ENCODE data around the gene UGT1A9. TPM values are rescaled to one million over a fixed set of nuclear protein-coding genes. Genes with fewer than 3 reads are reported as not detected.
"Not testable (repeated sequence)": the region's sequence is repeated elsewhere in the genome, so short reads cannot be mapped to it uniquely, and the experiment has no call there.

Gene UGT1A9
- total RNA-seq, 1 experiment from 2014 or later = 0.07 TPM

DNA sequence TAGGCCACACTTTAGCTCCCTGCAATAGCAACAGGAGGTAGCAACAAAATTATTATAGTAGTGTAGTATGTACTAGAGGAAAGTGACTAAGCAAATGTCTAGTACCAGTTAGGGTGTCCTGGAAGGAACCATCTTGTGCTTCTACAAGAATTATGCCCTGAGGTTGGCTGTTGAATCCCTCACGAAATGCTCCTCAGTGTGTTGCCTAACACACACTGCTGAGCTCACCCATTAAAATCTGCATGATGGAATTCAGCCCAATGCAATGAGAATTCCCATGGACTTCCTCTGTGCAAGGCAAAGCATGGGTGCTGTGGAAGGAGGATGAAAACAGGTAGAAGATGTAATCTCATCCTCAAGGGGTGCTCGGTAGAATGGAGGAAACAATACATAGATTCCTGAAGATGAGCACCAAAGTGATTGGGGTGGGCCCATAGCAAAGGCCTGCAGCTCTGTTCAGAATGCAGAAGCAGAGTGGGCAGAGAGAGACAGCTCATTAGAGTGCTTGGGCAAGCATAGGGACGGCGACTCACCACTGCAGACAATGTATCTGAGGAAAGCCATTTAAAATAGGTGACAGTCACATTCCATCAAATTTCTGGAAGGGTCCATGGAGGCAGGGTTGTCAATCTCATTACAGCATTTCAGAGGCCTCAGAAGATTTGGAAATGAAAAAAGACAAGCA lies 8.8 kb downstream of the UGT1A9 start:
- DNase-seq (ENCODE audit: low read depth) = no peak

DNA sequence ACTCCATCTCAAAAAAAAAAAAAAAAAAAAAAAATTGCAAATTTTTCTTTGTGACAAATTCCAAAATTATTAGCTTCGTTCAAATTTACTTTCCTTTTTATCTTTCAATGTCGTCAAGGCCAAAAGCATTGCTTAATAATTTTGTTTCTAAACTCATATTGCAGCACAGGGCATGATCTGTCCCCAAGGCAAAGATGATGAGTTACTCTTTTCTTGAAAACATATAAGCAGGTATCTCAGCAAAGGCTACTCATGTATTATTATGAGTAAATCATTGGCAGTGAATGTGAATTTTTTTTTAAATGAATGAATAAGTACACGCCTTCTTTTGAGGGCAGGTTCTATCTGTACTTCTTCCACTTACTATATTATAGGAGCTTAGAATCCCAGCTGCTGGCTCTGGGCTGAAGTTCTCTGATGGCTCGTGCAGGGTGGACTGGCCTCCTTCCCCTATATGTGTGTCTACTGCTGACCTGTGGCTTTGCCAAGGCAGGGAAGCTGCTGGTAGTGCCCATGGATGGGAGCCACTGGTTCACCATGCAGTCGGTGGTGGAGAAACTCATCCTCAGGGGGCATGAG lies 9.9 kb downstream of the UGT1A9 start, which contains the start of gene UGT1A7:
Gene UGT1A7 (plus strand): TSS at position 381 of the 579 bp plus-strand sequence. CDS start 37 bp downstream, at position 418.
- DNase-seq (ENCODE audit: low read depth) = no peak

DNA sequence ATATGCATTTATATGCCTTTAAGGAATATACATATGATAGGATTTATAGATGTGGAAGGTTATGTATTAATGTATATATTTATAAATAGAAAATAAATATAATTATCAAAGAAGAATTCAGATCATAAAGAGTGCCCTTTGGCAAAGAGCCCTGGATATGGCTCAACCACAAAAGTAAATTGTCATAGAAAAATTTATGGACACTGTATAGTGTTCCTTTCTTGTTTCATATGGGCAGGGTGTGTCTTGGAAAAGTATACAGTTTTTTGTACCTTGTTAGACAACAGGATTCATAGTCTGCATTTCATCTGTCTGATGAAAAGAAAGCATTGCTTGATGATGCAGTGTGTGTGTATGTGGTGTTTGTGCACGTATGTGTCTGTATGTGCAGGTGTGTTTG lies 12.9 kb downstream of the UGT1A9 start:
- no peak for DNase-seq (ENCODE audit: low read depth)

DNA sequence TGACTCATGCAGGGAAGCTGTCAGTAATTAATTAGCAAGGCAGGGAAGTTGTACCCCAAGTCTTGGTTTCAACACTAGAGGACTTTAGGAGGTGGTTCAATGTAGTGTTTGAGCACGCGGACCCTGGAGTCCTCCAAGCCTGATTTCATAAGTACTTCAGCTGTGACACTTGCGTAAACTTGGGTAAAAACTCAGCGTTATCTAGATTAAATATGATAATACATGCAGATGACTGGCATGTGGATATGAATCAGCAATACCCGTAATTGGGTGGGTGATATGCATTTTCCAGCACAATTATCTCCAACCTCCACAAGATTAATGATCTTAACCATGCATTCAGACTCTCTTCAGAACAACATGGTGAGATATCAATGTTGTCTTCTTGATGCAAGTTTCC lies 15.2 kb downstream of the UGT1A9 start:
- peak; percentile 15 for DNase-seq (ENCODE audit: low read depth)

DNA sequence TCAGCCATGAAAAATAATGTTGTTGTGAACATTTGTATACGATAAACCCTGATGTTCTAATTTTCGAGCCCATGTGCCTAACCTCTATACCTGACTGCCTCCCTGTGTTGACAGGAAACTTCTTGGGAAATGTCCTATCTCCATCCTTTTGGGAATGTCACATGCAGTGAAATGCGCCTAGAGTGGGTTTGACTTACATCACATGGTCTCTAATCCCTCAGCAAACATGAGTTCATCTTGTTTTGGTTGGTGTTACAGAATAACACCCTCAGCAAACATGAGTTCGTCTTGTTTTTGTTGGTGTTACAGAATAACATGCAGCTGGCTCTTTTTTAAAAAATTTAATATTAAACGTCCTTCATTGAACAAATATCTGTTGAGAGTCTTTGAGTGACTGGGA lies 16.6 kb downstream of the UGT1A9 start:
- no peak for DNase-seq (ENCODE audit: low read depth)

DNA sequence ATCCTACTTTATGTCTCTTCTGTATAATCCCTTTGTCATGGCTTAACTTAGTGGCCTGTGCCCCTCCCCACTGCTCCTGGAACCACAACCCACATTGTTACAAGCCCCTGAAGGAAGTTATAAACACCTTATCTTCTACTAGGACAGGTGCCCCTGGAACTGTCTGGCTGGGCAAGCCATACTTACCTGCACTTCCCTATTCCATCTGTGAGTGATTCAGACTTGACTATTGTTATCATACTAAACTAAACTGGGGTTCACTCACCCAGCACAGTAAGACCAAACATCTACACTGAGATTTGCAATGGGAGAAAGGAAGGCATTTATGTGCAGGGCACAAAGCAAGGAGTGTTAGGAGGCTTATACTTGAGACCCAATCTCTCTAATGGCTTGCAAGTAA lies 17.3 kb downstream of the UGT1A9 start:
- DNase-seq (ENCODE audit: low read depth) = no peak

DNA sequence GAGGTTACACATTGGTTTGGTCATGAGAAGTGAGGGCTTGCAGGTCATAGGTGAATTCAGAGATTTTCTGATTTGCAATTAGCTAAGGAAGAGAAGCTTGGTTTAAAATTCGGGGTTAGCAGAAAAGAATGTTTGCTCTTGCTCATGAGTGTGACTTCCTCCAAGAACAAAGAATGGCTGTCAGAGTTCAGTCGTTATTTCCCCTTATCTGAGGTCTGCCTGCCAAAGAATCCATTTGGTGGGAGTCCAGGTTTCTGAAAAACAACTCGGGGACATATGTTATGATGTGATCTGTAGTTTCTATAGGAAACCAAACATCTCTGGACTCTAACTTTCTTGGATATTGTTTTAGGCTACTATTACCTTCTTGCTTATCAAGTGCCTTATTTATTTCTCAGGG lies 17.8 kb downstream of the UGT1A9 start:
- no peak for DNase-seq (ENCODE audit: low read depth)

DNA sequence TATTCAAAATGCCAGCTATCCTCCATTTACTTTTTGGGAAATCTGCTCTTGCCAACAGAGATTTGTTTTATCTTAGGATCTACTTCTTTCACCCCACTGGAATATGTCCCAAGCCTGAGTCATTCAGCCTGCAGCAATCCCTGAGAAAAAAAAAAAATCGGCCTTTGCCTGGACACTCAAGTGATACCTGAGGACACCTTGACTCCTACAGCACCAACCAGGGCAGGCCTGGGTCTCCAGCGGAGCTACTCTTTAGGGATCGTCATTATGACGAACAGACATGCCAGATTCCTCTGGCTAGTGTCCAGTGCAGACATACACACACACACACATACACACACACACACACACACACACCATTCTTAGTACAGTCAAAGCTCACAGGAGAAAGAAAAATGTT lies 18.7 kb downstream of the UGT1A9 start:
- DNase-seq (ENCODE audit: low read depth) = peak; percentile 86

DNA sequence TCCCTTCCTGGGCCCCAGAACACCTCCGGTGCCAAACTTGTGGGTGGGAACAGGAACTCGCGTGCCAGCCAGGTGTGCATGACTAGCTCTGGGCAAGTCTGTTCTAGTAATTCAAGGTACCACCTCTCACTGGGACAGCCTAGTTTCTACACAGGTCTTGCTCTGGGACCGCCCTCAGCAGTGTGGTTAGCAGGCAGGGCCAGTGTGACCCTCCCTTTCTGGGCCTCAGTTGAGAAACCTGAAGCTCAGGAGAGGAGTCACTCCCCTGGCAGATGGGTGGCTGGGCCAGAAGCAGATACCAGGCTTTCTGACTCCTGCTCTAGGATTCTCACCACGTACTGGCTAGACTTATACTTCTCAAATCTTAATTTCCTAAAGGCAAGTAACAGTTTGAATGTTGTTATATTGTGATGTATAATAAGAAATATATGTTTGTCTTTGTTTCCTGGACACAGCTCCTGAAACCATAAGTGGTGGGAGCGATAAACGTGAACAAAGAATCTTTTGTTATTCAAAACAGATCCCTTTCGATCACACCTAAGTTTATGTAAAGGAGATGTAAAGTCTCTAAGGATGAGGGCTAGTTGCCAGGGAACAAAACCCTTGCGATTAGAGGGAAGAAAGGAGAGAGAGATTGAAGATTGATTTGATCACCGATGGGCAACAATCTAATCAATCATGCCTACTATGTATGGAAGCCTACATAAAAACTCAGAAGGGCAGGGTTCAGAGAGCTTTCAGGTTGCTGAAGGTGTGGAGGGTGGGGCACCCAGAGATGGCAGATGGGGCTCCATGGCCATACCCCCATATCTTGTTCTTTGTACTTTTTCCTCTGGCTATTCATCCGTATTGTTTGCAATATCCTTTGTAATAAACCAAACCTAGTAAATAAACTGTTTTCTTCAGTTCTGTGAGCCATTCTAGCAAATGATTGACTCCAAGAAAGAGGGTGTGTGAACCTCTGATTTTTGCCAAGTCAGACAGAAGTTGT lies 20.0 kb downstream of the UGT1A9 start:
- no peak for DNase-seq (ENCODE audit: low read depth)

DNA sequence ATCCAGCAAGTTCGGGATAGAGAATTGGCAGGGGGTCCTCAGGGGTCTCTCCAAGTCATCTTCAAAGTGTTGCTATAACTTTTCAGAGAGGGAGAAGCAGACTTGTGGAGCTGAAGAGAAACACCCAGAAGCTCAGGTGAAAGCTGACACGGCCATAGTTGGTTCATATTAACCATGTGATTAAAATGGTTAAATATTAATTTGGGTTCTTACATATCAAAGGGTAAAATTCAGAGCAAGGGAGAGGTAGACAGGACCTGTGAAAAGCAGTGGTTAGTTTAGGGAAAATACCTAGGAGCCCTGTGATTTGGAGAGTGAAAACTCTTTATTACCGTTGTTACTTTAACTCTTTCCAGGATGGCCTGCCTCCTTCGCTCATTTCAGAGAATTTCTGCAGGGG lies 20.9 kb downstream of the UGT1A9 start, which contains the start of gene UGT1A6:
Gene UGT1A6 (plus strand): TSS at position 243 of the 400 bp plus-strand sequence. CDS start 115 bp downstream, at position 358.
- no peak for DNase-seq (ENCODE audit: low read depth)

DNA sequence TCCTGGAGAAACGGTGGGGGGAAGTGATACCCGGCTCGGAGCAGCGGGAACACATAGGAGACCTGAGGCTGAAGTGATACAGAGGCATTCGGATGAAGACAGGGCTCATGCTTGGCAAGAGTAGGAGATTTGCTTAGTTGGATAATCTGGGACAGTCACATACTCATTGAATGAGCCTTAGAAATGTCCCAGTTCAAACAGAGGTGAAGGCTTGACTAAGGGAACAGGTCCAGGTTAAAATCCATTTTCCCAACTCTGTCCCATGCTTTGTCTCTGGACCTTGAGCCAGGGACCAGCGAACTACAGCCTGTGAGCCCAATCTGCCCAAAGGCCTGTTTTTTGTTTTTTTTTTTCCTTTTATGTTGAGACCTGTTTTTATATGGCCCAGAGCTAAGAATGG lies 22.3 kb downstream of the UGT1A9 start:
- no peak for DNase-seq (ENCODE audit: low read depth)

DNA sequence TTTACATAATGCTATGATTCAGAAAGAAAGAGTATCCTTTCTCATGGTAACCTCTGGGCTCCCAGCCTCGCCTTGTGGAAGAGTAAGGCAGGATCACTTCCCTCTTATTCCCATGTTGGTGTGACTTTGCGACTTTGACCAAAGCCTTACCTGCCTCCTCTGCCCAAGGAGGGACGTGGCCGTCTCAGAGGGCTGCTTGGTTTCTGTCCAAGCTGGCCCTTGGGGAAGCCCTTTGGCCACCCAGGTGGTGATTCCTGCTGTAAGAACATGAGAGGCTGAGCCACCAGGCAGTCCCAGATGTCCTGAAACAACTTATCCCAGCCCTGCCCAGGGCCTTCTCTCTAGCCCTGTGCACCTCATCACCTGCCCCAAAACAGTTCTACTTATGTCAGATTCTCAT lies 27.0 kb downstream of the UGT1A9 start:
- DNase-seq (ENCODE audit: low read depth) = no peak

DNA sequence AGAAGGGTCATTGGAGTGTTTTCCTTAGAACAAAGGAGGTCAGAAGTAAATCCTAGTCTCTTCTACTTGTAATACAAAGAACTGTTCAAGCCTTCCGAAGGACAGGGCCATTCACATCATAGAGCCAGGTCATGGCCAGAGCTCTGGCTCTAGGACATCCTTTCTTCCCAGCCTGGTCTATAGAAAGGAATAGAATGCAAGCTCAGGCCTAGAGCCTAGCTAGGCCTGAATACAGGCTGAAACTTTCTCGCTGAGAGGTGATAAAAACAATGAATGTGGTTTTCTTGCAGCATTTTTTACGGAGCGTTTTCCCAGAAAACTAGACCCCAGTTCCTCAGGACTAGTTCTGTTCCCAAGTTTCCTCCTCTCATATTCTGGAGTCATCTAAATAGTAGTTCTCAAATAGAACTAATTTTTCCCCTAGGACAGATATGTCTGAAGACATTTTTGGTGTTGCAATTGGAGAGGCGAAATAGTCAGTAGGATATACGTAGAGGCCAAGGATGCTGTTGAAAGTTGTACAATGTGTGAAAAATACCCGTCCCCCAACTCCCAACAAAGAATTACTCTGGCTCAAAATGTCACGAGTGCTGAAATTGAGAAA lies 27.8 kb downstream of the UGT1A9 start:
- DNase-seq (ENCODE audit: low read depth) = no peak

DNA sequence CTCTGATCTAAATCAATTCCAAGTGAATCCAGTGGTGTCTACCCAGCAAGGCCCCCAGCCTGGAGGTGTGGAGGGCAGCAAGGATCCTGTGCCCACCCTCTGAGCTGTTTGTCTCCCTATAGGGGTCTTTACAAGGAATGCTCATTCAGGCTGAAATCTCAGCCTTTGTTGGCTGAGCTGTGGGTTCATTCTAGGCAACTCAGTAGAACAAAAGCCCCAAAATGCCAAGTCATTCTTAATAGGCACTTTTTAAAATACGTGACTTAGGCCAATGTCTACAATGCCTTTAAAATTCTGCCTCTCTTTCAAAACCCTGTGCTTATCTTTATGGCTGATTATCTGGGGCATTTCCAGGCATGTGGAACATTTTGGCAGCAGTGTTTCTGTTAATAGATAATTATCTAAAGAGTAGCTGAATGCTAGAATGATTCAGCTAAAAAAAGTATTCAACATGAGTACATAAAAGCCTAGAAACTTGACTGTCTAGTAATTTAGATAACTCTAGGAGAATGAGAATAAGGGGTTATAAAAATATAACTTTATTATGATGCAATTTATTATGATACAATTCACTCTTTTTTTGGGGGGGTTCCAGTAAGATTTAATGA lies 28.4 kb downstream of the UGT1A9 start:
- DNase-seq (ENCODE audit: low read depth) = peak; percentile 88

DNA sequence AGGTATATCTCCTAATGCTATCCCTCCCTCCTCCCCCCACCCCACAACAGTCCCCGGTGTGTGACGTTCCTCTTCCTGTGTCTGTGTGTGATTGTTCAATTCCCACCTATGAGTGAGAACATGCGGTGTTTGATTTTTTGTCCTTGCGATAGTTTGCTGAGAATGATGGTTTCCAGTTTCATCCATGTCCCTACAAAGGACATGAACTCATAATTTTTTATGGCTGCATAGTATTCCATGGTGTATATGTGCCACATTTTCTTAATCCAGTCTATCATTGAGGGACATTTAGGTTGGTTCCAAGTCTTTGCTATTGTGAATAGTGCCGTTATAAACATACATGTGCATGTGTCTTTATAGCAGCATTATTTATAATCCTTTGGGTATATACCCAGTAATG lies 29.1 kb downstream of the UGT1A9 start:
- DNase-seq (ENCODE audit: low read depth) = not testable (repeated sequence)

DNA sequence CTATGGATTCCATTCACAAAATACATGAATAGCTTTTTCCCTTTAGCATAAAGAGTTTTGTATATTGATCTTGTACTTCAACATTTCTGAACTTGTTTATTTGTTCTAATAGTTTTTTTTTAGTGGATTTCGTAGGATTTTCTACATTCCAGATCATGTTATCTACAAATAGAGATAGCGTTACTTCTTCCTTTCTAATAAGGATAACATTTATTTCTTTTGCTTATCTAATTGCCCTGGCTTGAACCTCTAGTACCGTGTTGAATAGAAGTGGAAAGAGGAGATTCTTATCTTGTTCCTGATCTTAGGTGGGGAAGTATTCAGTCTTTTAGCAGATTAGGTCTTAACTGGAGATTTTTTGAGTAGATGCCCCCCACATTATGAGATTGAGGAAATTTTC lies 30.5 kb downstream of the UGT1A9 start:
- no peak for DNase-seq (ENCODE audit: low read depth)

DNA sequence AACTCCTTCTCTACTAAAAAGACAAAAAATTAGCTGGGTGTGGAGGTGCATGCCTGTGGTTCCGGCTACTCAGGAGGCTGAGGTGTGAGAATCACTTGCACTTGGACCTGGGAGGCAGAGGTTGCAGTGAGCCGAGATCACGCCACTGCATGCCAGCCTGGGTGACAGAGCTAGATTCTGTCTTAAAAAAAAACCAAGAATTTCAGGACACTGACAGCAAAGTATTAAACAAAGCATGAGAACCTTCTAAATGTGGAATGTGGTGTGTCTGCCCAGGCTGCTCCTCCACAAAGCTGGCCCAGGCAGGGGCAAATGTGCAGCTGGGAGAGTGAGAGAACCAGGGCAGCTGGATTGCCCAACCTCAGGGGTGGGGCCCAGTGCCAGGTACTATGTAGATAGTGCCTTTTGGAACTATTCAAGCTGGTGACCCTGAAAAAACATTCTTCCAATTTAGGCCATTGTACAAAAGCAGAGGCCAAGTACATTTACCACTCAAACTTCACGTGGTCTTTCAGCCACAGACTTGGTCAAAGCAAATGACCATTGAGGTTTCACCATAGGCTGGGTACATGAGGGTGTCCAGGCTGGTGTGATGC lies 34.3 kb downstream of the UGT1A9 start:
- peak; percentile 63 for DNase-seq (ENCODE audit: low read depth)

DNA sequence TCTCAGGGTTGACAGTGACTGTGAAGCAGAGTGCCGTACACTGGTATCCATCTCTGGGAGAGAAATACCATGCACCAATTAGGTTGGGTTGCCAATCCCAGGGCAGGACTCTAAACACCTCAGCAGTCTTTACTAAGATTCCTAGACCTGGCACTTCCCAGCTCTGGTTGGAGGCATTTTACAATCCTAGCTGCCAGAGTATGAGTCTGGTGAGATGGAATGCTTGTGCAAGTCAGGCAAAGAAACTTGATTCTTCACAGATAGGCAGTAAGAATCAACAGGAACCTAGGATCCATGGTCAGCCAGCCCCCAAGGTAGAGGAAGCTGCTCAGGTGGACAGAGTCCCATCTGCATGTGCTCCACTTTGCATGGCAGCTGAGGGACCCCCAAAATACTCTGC lies 35.0 kb downstream of the UGT1A9 start:
- DNase-seq (ENCODE audit: low read depth) = peak; percentile 85

DNA sequence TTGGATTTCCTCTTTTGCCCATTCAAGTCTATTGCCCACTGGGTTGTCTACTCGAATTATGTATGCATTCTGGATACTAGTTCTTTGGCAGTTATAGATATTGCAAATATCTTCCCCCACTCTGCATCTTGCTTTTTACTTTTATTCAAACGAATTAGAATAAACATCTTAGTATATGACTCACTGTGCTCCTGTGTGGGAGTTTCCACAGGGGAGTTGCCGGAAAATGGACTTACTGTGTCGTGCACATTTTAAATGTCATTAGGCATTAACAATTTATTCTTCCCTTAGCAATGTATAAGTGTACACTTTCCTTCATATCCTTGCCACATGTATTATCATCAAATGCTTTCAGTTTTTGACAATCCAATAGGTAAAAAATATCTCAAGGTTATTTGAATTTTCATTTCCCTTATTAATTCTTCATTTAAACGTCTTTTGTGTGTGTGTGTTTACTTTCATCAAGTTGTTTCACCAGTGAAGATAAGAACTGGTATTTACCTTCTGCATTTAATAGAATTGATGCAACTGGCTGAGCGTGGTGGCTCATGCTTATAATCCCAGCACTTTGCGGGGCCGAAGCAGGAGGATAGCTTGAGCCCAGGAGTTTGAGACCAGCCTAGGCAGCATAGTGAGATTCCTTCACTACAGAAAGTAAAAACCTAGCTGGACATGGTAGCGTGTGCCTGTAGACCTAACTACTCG lies 36.4 kb downstream of the UGT1A9 start:
- DNase-seq (ENCODE audit: low read depth) = peak; percentile 63

DNA sequence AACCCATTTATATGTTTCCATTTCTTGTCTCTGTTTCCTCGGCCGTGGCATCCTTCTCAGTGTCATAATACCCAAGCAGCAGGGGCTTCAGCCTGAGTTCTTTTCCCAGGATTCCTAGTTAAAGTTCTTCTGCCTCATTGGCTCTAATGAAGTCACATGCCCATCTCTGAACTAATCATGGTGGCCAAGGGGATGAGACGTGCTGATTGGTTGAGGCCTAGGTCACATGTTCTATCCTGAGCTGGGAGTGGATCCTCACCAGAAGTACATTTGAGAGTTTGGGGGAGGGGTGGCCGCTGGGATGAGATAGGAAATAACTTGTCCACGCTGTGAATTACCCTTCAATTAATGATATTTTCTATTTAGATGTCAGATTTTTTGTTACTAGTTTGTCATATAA lies 37.2 kb downstream of the UGT1A9 start:
- no peak for DNase-seq (ENCODE audit: low read depth)

Data from M059J (cell line).